GM13976 (cell line): Measurements from ENCODE around the gene OGG1.

Experiments
- DNase-seq: peaks from one replicate; pipeline ENCODE4 v3.0.0; 2012; ENCODE audit warnings: low spot score
- in situ Hi-C: fragments of 300-500 bp; cut with MboI; formaldehyde crosslinking; loops from one replicate; pipeline ENCODE4 v1.12.0; 2022; ENCODE audit warnings: low sequenced_read_pairs, mixed read lengths, inconsistent platforms; ENCODE audit not compliant: unreplicated experiment
- TF ChIP-seq, protein P1 (sequence below): IDR thresholded peaks from 2 replicates; pipeline ENCODE4 v1.5.1; 2012; ENCODE audit warnings: borderline replicate concordance, mild to moderate bottlenecking; ENCODE audit not compliant: insufficient read depth; ENCODE audit errors: extremely low read depth, missing control alignments, control extremely low read depth

The OGG1 gene

DNA sequence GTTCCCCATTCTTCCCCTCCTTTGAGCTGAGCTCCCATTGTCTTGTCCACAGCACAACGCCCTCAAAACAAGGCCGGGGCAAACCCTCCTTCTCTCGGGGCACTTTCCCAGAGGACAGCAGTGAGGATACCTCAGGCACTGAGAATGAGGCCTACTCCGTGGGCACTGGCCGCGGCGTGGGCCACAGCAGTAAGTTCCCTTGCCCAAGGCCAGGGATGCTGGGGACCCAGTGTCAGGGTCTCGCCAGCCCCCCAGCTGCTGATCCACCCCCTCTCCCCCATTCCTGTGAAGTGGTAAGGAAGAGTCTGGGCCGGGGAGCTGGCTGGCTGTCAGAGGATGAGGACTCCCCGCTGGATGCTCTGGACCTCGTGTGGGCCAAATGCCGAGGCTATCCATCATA is 4.2 kb upstream of the OGG1 start:
- in situ Hi-C loops, result no loop called here
- no peak for DNase-seq
- TF ChIP-seq, protein P1, sequence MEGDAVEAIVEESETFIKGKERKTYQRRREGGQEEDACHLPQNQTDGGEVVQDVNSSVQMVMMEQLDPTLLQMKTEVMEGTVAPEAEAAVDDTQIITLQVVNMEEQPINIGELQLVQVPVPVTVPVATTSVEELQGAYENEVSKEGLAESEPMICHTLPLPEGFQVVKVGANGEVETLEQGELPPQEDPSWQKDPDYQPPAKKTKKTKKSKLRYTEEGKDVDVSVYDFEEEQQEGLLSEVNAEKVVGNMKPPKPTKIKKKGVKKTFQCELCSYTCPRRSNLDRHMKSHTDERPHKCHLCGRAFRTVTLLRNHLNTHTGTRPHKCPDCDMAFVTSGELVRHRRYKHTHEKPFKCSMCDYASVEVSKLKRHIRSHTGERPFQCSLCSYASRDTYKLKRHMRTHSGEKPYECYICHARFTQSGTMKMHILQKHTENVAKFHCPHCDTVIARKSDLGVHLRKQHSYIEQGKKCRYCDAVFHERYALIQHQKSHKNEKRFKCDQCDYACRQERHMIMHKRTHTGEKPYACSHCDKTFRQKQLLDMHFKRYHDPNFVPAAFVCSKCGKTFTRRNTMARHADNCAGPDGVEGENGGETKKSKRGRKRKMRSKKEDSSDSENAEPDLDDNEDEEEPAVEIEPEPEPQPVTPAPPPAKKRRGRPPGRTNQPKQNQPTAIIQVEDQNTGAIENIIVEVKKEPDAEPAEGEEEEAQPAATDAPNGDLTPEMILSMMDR, result no peak

GRCh38 chr3:9746330-9746729 is 3.4 kb upstream of the OGG1 start:
- TF ChIP-seq, protein P1, result no peak
- in situ Hi-C loops, result no loop called here
- DNase-seq, result no peak

GRCh38 chr3:9747267-9747666 is 2.5 kb upstream of the OGG1 start:
- no peak for DNase-seq
- TF ChIP-seq, protein P1, result no peak
- in situ Hi-C loops, result no loop called here

- in situ Hi-C loops, result no loop called here
- TF ChIP-seq, protein P1, result no peak
- DNase-seq, result no peak
Measured at GRCh38 chr3:9748031-9748430, 1.7 kb upstream of the OGG1 start.

GRCh38 chr3:9749296-9749644 is 482 bp upstream of the OGG1 start:
- in situ Hi-C loops, result no loop called here
- DNase-seq, result no peak
- TF ChIP-seq, protein P1, result no peak

DNA sequence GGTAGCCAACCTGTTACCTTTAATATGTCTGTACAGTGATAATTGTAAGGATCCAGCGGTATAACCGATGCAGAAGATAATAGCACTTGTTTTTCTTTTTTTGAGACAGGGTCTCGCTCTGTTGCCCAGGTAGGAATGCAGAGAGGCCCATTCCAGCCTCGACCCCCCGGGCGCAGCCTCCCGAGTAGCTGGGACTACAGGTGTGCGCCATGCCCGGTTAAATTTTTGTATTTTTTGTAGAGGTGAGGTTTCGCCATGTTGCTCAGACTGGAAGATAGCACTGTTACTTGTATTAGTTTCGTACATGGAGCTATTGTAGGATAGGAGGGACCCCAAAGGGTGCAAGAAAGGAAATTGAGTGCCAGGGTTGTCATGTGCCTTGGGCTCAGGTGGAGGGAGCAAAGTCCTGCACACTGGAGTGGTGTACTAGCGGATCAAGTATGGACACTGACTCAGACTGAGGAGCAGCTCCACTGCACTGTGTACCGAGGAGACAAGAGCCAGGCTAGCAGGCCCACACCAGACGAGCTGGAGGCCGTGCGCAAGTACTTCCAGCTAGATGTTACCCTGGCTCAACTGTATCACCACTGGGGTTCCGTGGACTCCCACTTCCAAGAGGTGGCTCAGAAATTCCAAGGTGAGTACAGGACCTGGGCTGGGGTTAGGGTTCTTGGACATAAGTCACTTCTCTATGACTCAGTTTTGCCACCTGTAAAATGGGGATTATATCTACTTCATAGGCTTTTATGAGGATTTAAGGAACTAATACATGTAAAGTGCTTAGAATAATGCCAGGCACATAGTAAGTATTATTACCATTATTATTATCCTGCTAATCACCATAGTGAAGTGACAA is 1.0 kb downstream of the OGG1 start:
- in situ Hi-C loops, result no loop called here
- DNase-seq, result peak; percentile 53
- TF ChIP-seq, protein P1, result no peak
